Left renal pelvis (tissue), 4 donors: Measurements from ENCODE around the gene B3GNT7. TPM values are rescaled to one million over a fixed set of nuclear protein-coding genes. Genes with fewer than 3 reads are reported as not detected.
A peak's percentile ranks its signal among the peaks of the same experiment; 100 is the strongest.
"Not testable (repeated sequence)": the region's sequence is repeated elsewhere in the genome, so short reads cannot be mapped to it uniquely, and the experiment has no call there.

Source experiments
- DNase-seq, 4 donors: peaks; one replicate each; pipeline ENCODE4 v3.0.0-alpha.2; 2013; ENCODE audit warnings: low read depth in 4 of 4, low spot score in 3 of 4
- polyA plus RNA-seq, 4 donors: library from polyadenylated mRNA; unstranded; fragments of 120-200 nt; gene quantifications; one replicate each; pipeline ENCODE4 v1.2.1, GENCODE V29; 2013; ENCODE audit not compliant: insufficient read length in 4 of 4

The B3GNT7 gene
- polyA plus RNA-seq, 4 donors, result 3.0 to 4.0 (median 3.7) TPM

- DNase-seq, result no peak
Observed at GRCh38 chr2:231399046-231399852, 3.7 kb downstream of the B3GNT7 start.

- no peak for DNase-seq
Observed at GRCh38 chr2:231399853-231400680, 4.6 kb downstream of the B3GNT7 start.

GRCh38 chr2:231400681-231401080, 5.2 kb downstream of the B3GNT7 start:
- DNase-seq, result not testable (repeated sequence)

GRCh38 chr2:231401101-231401500, 5.6 kb downstream of the B3GNT7 start:
- DNase-seq, result not testable (repeated sequence)

- DNase-seq, result not testable (repeated sequence)
Observed at GRCh38 chr2:231403421-231404182, 8.1 kb downstream of the B3GNT7 start.

GRCh38 chr2:231404183-231404578, 8.7 kb downstream of the B3GNT7 start:
- DNase-seq, result not testable (repeated sequence)

GRCh38 chr2:231405601-231406367, 10.3 kb downstream of the B3GNT7 start:
- DNase-seq, result not testable (repeated sequence)

GRCh38 chr2:231407686-231408085, 12.2 kb downstream of the B3GNT7 start:
- DNase-seq, result not testable (repeated sequence)

GRCh38 chr2:231408304-231408703, 12.8 kb downstream of the B3GNT7 start:
- DNase-seq, result not testable (repeated sequence)

- DNase-seq, result no peak
Observed at GRCh38 chr2:231409776-231410175, 14.3 kb downstream of the B3GNT7 start.

GRCh38 chr2:231410293-231411004, 14.9 kb downstream of the B3GNT7 start:
- DNase-seq, result no peak

GRCh38 chr2:231411237-231411636, 15.7 kb downstream of the B3GNT7 start:
- no peak for DNase-seq

GRCh38 chr2:231411831-231412617, 16.5 kb downstream of the B3GNT7 start:
- DNase-seq, result peak; percentile 54 to 69 (median 62)

GRCh38 chr2:231412618-231412963, 17.1 kb downstream of the B3GNT7 start:
- DNase-seq, result no peak

- no peak for DNase-seq
Observed at GRCh38 chr2:231413456-231413855, 17.9 kb downstream of the B3GNT7 start.

- no peak for DNase-seq
Observed at GRCh38 chr2:231413921-231414476, 18.5 kb downstream of the B3GNT7 start.

- DNase-seq, result no peak
Observed at GRCh38 chr2:231415029-231415428, 19.5 kb downstream of the B3GNT7 start.

GRCh38 chr2:231418820-231419640, 23.5 kb downstream of the B3GNT7 start:
- no peak for DNase-seq
